ENCODE results near the gene DNAH1. TPM values are rescaled to one million over a fixed set of nuclear protein-coding genes. Genes with fewer than 3 reads are reported as not detected.

Gene DNAH1
- total and polyA plus RNA-seq, 2 of the 13 experiments (the other 11 are each of a cell fraction or from before 2014, with no cell fraction given) = 0.64 to 3.5 TPM

GRCh38 chr3:52339612-52340011 is 23.5 kb downstream of the DNAH1 start (continued):
- TF ChIP-seq MLXIP (CRISPR knock-in tag; IDR thresholded peaks at IDR 0.05; ENCODE audit: borderline replicate concordance) (no peak), ZNF800 (CRISPR knock-in tag; IDR thresholded peaks at IDR 0.05) (no peak), E2F1 (CRISPR knock-in tag; IDR thresholded peaks at IDR 0.05) (no peak), MIER2 (CRISPR knock-in tag; IDR thresholded peaks at IDR 0.05) (no peak), ZNF746 (CRISPR knock-in tag; IDR thresholded peaks at IDR 0.05) (no peak), BRD4 (CRISPR knock-in tag; IDR thresholded peaks at IDR 0.05) (no peak), THAP7 (CRISPR knock-in tag; IDR thresholded peaks at IDR 0.05) (no peak), IRF1 (CRISPR knock-in tag; IDR thresholded peaks at IDR 0.05; ENCODE audit: low read depth) (no peak), ZNF562 (CRISPR knock-in tag; IDR thresholded peaks at IDR 0.05; ENCODE audit: borderline replicate concordance) (no peak), ZC3H4 (CRISPR knock-in tag; IDR thresholded peaks at IDR 0.05; ENCODE audit: borderline replicate concordance) (no peak), ZNF792 (CRISPR knock-in tag; IDR thresholded peaks at IDR 0.05) (no peak), ZNF414 (CRISPR knock-in tag; IDR thresholded peaks at IDR 0.05) (no peak), GATAD1 (CRISPR knock-in tag; IDR thresholded peaks at IDR 0.05) (no peak), GABPB1 (CRISPR knock-in tag; IDR thresholded peaks at IDR 0.05) (no peak), ZFYVE20 (CRISPR knock-in tag; IDR thresholded peaks at IDR 0.05; ENCODE audit: borderline replicate concordance, low read depth) (no peak), PLSCR1 (CRISPR knock-in tag; IDR thresholded peaks at IDR 0.05; ENCODE audit: borderline replicate concordance) (no peak), ZNF24 (IDR thresholded peaks at IDR 0.05) (no peak), PREB (CRISPR knock-in tag; IDR thresholded peaks at IDR 0.05) (no peak), ZNF232 (CRISPR knock-in tag; IDR thresholded peaks at IDR 0.05; ENCODE audit: borderline replicate concordance) (no peak), MBNL3 (CRISPR knock-in tag; conservative IDR thresholded peaks at IDR 0.05) (no peak)
